ENCODE data around the gene PPP4R4.

DNA sequence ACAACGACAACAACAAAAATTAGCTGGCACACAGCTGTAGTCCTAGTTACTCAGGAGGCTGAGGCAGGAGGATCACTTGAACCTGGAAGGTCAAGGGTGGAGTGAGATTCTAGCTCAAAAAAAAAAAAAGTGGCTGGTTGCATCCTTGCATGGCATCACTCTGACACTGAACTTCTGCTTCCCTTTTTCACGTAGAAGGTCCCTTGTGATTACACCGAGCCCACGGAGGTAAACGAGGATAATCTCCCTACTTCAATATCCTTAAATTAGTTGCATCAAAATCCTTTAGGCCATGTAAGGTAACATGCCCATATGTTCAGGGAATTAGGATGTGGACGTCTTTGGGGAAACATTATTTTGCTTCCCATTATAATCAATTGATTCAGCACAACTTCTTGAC, 4.0 kb upstream of the PPP4R4 start:
- TF ChIP-seq CTCF (IDR thresholded peaks at IDR 0.05) = no peak
- no peak for TF ChIP-seq POLR2AphosphoS5 (IDR thresholded peaks at IDR 0.05; ENCODE audit: low read depth, low read length)
- no peak for TF ChIP-seq REST (IDR thresholded peaks at IDR 0.05; ENCODE audit: insufficient read depth in 1 of 2, low read depth in 2 of 2, low read length in 1 of 2)
- TF ChIP-seq TCF7L2 (IDR thresholded peaks at IDR 0.05; ENCODE audit: low read depth, low read length) = no peak
